ENCODE measurements around the gene SLC17A1.

- TF ChIP-seq CTCF (IDR thresholded peaks at IDR 0.05): no peak
- TF ChIP-seq POLR2AphosphoS5 (IDR thresholded peaks at IDR 0.05): no peak
- TF ChIP-seq POLR2A (IDR thresholded peaks at IDR 0.05): no peak
Observed at GRCh38 chr6:25747477-25747876, 84.4 kb downstream of the SLC17A1 start.
